DOHH2 (cell line): ENCODE measurements around the gene BORCS8.

Experiments used
- H3F3A ChIP-seq: fragments of 200-600 bp; sonication (generic), shearing (Covaris generic); 2 replicates; pipeline ENCODE4 v1.6.0; 2016; ENCODE audit warnings: antibody characterized with exemption, mild to moderate bottlenecking; ENCODE audit not compliant: control insufficient read depth, insufficient read depth
- H3K27ac ChIP-seq: fragments of 200-600 bp; sonication (generic); 2 replicates; pipeline ENCODE4 v1.5.1; 2014; ENCODE audit warnings: low read depth, mild to moderate bottlenecking, low read length, moderate library complexity
- H3K27me3 ChIP-seq: fragments of 200-600 bp; sonication (generic); 2 replicates; pipeline ENCODE4 v1.6.1; 2014; ENCODE audit warnings: mild to moderate bottlenecking, low read length, mixed read lengths; ENCODE audit not compliant: control insufficient read depth
- H3K36me3 ChIP-seq: fragments of 200-600 bp; sonication (generic); 2 replicates; pipeline ENCODE4 v1.6.1; 2014; ENCODE audit warnings: mild to moderate bottlenecking, low read length, moderate library complexity, mixed read lengths; ENCODE audit not compliant: control insufficient read depth
- H3K4me1 ChIP-seq: fragments of 200-600 bp; sonication (generic); 2 replicates; pipeline ENCODE4 v1.6.1; 2014; ENCODE audit warnings: mild to moderate bottlenecking, low read length, mixed read lengths; ENCODE audit not compliant: control insufficient read depth
- H3K4me2 ChIP-seq: fragments of 200-600 bp; sonication (generic); 2 replicates; pipeline ENCODE4 v1.6.0; 2014; ENCODE audit warnings: mild to moderate bottlenecking, low read length, moderate library complexity
- H3K4me3 ChIP-seq: fragments of 200-600 bp; sonication (generic); 2 replicates; pipeline ENCODE4 v1.5.1; 2014; ENCODE audit warnings: mild to moderate bottlenecking, low read length, mixed read lengths
- H3K79me2 ChIP-seq: fragments of 200-600 bp; sonication (generic); 2 replicates; pipeline ENCODE4 v1.6.1; 2014; ENCODE audit warnings: mild to moderate bottlenecking, low read length, mixed read lengths; ENCODE audit not compliant: control insufficient read depth
- H3K9me2 ChIP-seq: fragments of 200-600 bp; sonication (generic); replicated peaks from 2 replicates; pipeline ENCODE4 v1.6.1; 2014; ENCODE audit warnings: mild to moderate bottlenecking, low read length, mixed read lengths; ENCODE audit not compliant: control insufficient read depth
- H3K9me3 ChIP-seq: fragments of 200-600 bp; sonication (generic); 2 replicates; pipeline ENCODE4 v1.6.1; 2014; ENCODE audit warnings: antibody characterized with exemption, low read length, mixed read lengths; ENCODE audit not compliant: control insufficient read depth, insufficient read depth
- H4K20me1 ChIP-seq: fragments of 200-600 bp; sonication (generic); 2 replicates; pipeline ENCODE4 v1.6.0; 2014; ENCODE audit warnings: low read depth, mild to moderate bottlenecking, antibody characterized with exemption, low read length, moderate library complexity; ENCODE audit not compliant: control insufficient read depth, insufficient read depth
- EZH2phosphoT487 ChIP-seq: fragments of 200-600 bp; sonication (generic); IDR thresholded peaks from 2 replicates; pipeline ENCODE4 v1.6.1; 2017; ENCODE audit warnings: borderline replicate concordance, mild to moderate bottlenecking, antibody characterized with exemption, low read length, moderate library complexity, mixed read lengths
- TF ChIP-seq, protein P1 (sequence below): fragments of 200-600 bp; sonication (generic); IDR thresholded peaks from one replicate; pipeline ENCODE4 v1.5.1; 2014; ENCODE audit warnings: antibody characterized with exemption, mild to moderate bottlenecking, low read depth, low read length; ENCODE audit not compliant: poor library complexity, severe bottlenecking

The BORCS8 gene

DNA sequence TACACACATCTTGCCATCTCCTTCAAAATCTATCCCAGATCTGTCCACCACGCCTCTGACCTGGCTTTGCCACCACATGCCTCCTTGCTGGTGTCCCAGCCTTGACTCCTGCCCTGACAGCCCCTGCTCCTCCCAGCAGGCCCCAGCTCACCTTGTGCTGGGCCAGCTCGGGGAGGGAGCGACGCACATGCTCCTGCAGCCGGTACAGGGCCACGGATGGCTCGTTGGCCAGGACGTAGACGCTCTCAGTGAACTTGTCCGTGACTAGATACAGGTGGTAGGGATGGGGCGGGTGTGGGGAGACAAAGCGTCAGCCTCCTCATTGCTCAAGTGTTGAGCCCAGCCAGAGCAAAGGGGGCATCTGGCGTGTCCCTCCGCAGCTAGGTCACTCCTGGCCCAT lies 5.2 kb downstream of the BORCS8 start:
- peaks cover 47% of the 10 kb centered on the region for H3K36me3 ChIP-seq
- H3F3A ChIP-seq: no peaks in the 10 kb centered on the region; the same call in 1 of the 2 replicates
- peaks cover 49% of the 10 kb centered on the region for H3K79me2 ChIP-seq

DNA sequence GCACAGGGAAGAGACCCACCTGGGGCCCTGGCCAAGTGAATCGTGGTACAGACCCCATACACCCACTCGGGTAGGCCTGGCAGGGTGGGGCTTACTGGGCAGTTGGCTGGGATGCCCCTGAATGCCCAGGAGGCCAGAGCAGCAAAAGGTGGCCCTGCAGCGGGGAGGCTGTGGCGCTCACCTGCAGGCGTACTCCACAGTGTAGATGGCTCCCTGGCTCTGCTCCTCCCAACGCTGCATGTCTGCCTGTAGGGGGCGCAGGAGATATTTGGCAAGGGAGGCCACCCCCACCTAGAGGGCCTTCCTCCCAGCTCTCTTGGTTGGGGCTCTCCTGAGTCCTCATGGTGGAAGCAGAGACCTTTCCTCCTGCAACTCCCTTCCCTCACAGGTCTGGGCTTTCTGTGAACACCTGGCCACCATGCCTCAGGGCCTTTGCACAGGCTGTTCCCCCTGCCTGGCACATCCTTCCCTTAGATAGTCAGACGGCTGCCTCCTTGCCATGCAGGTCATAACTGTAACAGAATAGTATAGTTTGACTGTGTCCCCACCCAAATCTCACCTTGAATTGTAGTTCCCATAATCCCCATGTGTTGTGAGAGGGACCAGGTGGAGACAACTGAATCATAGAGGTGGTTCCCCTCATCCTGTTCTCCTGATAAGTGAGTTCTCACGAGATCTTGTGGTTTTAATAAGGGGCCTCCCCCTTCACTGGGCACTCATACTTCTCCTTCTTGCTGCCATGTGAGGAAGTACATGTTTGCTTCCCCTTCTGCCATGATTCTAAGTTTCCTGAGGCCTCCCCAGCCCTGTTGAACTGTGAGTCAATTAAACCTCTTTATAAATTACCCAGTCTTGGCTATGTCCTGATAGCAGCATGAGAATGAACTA lies 5.9 kb downstream of the BORCS8 start:
- H3K4me1 ChIP-seq: peaks cover 26% of the 10 kb centered on the region

More for the DNA sequence above, 5.2 kb downstream of the BORCS8 start:
- Histone ChIP-seq H3K4me1 (peaks cover 28% of the 10 kb centered on the region), H3K27me3 (no peaks in the 10 kb centered on the region), H3K27ac (peak overlapping the region; percentile 26; the same call in 1 of the 2 replicates), H3K9me2 (no peaks in the 10 kb centered on the region), H3K9me3 (peaks cover 5% of the 10 kb centered on the region), H3K4me3 (peak overlapping the region; percentile 20; the same call in 1 of the 2 replicates), H3K4me2 (0 out of 2 replicates have a peak overlapping the region, but pooled peaks have one; percentile 26), H4K20me1 (no peaks in the 10 kb centered on the region)
- TF ChIP-seq EZH2phosphoT487: no peak
- TF ChIP-seq, protein P1, sequence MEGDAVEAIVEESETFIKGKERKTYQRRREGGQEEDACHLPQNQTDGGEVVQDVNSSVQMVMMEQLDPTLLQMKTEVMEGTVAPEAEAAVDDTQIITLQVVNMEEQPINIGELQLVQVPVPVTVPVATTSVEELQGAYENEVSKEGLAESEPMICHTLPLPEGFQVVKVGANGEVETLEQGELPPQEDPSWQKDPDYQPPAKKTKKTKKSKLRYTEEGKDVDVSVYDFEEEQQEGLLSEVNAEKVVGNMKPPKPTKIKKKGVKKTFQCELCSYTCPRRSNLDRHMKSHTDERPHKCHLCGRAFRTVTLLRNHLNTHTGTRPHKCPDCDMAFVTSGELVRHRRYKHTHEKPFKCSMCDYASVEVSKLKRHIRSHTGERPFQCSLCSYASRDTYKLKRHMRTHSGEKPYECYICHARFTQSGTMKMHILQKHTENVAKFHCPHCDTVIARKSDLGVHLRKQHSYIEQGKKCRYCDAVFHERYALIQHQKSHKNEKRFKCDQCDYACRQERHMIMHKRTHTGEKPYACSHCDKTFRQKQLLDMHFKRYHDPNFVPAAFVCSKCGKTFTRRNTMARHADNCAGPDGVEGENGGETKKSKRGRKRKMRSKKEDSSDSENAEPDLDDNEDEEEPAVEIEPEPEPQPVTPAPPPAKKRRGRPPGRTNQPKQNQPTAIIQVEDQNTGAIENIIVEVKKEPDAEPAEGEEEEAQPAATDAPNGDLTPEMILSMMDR: no peak

DNA sequence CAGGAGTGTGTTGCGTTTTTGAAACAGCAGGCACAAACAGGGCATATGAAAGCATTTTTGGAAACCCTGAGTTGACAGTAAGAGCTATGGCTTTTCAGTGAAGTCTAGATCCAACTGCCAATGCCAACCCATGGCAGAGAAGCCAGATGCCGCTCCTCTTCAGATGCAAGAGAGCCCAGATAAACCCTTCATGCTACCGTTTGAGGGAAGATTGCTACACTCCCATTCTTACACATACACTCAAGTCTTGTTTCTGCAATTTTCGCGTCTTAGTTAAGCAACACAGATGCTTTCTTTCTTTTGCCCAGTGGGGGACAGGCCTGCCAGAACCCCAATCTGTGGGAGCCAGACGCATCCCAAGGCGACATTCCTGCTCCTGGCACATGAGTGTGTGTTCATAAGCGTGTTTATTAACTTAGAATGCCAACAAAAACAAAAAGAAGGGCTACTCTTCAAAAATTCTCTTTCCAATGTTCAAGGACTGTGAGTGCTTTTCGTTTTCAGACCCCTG lies 10.4 kb downstream of the BORCS8 start:
- Histone ChIP-seq H4K20me1 (no peaks in the 10 kb centered on the region), H3K9me2 (no peaks in the 10 kb centered on the region), H3K4me3 (no peak overlapping the region), H3K4me2 (no peak overlapping the region), H3K9me3 (peaks cover 2% of the 10 kb centered on the region), H3K79me2 (peaks cover 13% of the 10 kb centered on the region), H3K27ac (no peak overlapping the region), H3K36me3 (peaks cover 28% of the 10 kb centered on the region), H3F3A (peaks cover 5% of the 10 kb centered on the region; the same call in 1 of the 2 replicates), H3K4me1 (peaks cover 6% of the 10 kb centered on the region), H3K27me3 (no peaks in the 10 kb centered on the region)
- no peak for TF ChIP-seq EZH2phosphoT487
- TF ChIP-seq, protein P1: no peak

More for the DNA sequence above, 5.9 kb downstream of the BORCS8 start:
- H3K9me3 ChIP-seq: peaks cover 5% of the 10 kb centered on the region
- no peak for TF ChIP-seq EZH2phosphoT487
- TF ChIP-seq, protein P1: peak; percentile 92
- H3K4me2 ChIP-seq: 0 out of 2 replicates have a peak overlapping the region, but pooled peaks have one; percentile 26
- H3K36me3 ChIP-seq: peaks cover 48% of the 10 kb centered on the region
- no peak overlapping the region for H3K4me3 ChIP-seq
- peaks cover 5% of the 10 kb centered on the region; the same call in 1 of the 2 replicates for H3F3A ChIP-seq
- peaks cover 42% of the 10 kb centered on the region for H3K79me2 ChIP-seq
- H3K9me2 ChIP-seq: no peaks in the 10 kb centered on the region
- H3K27ac ChIP-seq: peak overlapping the region; percentile 26; the same call in 1 of the 2 replicates
- no peaks in the 10 kb centered on the region for H3K27me3 ChIP-seq
- no peaks in the 10 kb centered on the region for H4K20me1 ChIP-seq
